Neuronal stem cell (in vitro differentiated cells): ENCODE data around the gene IGSF6.

Source experiments
- DNase-seq: peaks from one replicate; pipeline ENCODE4 v3.0.0-alpha.2; 2013; ENCODE audit warnings: low spot score
- H2AFZ ChIP-seq: one replicate; pipeline ENCODE4 v1.6.1; 2013; ENCODE audit warnings: mild to moderate bottlenecking, low read length, inconsistent platforms
- H2AK5ac ChIP-seq: 2 replicates; pipeline ENCODE4 v1.6.1; 2013; ENCODE audit warnings: low read depth, mild to moderate bottlenecking, inconsistent platforms, low read length, moderate library complexity, mixed read lengths
- H2BK120ac ChIP-seq: 2 replicates; pipeline ENCODE4 v1.6.1; 2013; ENCODE audit warnings: low read depth, mild to moderate bottlenecking, inconsistent platforms, low read length, moderate library complexity, mixed read lengths
- H2BK12ac ChIP-seq: one replicate; pipeline ENCODE4 v1.6.1; 2013; ENCODE audit warnings: low read length, inconsistent platforms
- H2BK15ac ChIP-seq: 2 replicates; pipeline ENCODE4 v1.6.1; 2013; ENCODE audit warnings: mild to moderate bottlenecking, low read length, inconsistent platforms, mixed read lengths
- H2BK5ac ChIP-seq: one replicate; pipeline ENCODE4 v1.6.1; 2013; ENCODE audit warnings: inconsistent platforms, mild to moderate bottlenecking, low read length, moderate library complexity
- H3K14ac ChIP-seq: one replicate; pipeline ENCODE4 v1.6.1; 2013; ENCODE audit warnings: low read length, inconsistent platforms
- H3K18ac ChIP-seq: 2 replicates; pipeline ENCODE4 v1.6.1; 2013; ENCODE audit warnings: low read length, inconsistent platforms
- H3K23ac ChIP-seq: 2 replicates; pipeline ENCODE4 v1.6.1; 2013; ENCODE audit warnings: low read depth, mild to moderate bottlenecking, mixed read lengths, low read length, inconsistent platforms; ENCODE audit not compliant: poor library complexity
- H3K27ac ChIP-seq: replicated peaks from 3 replicates; pipeline ENCODE4 v1.5.1; 2013; ENCODE audit warnings: low read length, inconsistent platforms
- H3K27me3 ChIP-seq, 3 experiments: 2 replicates each; pipeline ENCODE4 v1.6.1; 2013; ENCODE audit warnings: low read length in 3 of 3, mild to moderate bottlenecking in 2 of 3, inconsistent platforms in 1 of 3, low read depth in 1 of 3, mixed read lengths in 1 of 3, moderate library complexity in 1 of 3; ENCODE audit not compliant: control insufficient read depth in 3 of 3, insufficient read depth in 3 of 3
- H3K36me3 ChIP-seq, 2 donors: replicated peaks in 1 of 2; 2 replicates each; pipeline ENCODE4 v1.6.1; 2013; ENCODE audit warnings: low read length in 2 of 2; ENCODE audit not compliant: control insufficient read depth in 2 of 2, insufficient read depth in 2 of 2
- H3K4ac ChIP-seq: 2 replicates; pipeline ENCODE4 v1.6.1; 2013; ENCODE audit warnings: inconsistent platforms, mild to moderate bottlenecking, low read length, moderate library complexity
- H3K4me1 ChIP-seq, 2 donors: 1 replicate in 1 of 2; 2 replicates in 1 of 2; pipeline ENCODE4 v1.6.1; 2013; ENCODE audit warnings: low read length in 2 of 2, low read depth in 1 of 2; ENCODE audit not compliant: control insufficient read depth in 2 of 2, insufficient read depth in 1 of 2
- H3K4me2 ChIP-seq: one replicate; pipeline ENCODE4 v1.6.1; 2013; ENCODE audit warnings: mild to moderate bottlenecking, low read length, inconsistent platforms; ENCODE audit not compliant: insufficient read depth, poor library complexity, severe bottlenecking
- H3K4me3 ChIP-seq, 2 donors: 2 replicates each; pipeline ENCODE4 v1.5.1; 2013; ENCODE audit warnings: low read length in 2 of 2, mild to moderate bottlenecking in 2 of 2, inconsistent platforms in 1 of 2, moderate library complexity in 1 of 2
- H3K79me1 ChIP-seq: one replicate; pipeline ENCODE4 v1.6.1; 2013; ENCODE audit warnings: low read depth, mild to moderate bottlenecking, inconsistent platforms, low read length, moderate library complexity
- H3K9ac ChIP-seq: one replicate; pipeline ENCODE4 v1.6.1; 2013; ENCODE audit warnings: mild to moderate bottlenecking, low read depth, low read length, inconsistent platforms; ENCODE audit not compliant: poor library complexity
- H3K9me3 ChIP-seq, 2 donors: replicated peaks in 1 of 2; 2 replicates each; pipeline versions ENCODE3 to v1.6.1; 2013; ENCODE audit warnings: low read length in 2 of 2, mild to moderate bottlenecking in 2 of 2, inconsistent platforms in 1 of 2, low read depth in 1 of 2, mixed read lengths in 1 of 2, moderate library complexity in 1 of 2; ENCODE audit not compliant: control insufficient read depth in 2 of 2, insufficient read depth in 1 of 2
- H4K8ac ChIP-seq: one replicate; pipeline ENCODE4 v1.6.1; 2013; ENCODE audit warnings: low read depth, mild to moderate bottlenecking, inconsistent platforms, low read length, moderate library complexity
- H4K91ac ChIP-seq: one replicate; pipeline ENCODE4 v1.6.1; 2013; ENCODE audit warnings: low read length, low read depth, mild to moderate bottlenecking, inconsistent platforms; ENCODE audit not compliant: poor library complexity
- WGBS, 2 donors: extraction: QIAGEN DNeasy Blood & Tissue Kit; methylation state at CpG; one replicate each; pipeline ENCODE4 v1.1.7; 2013; ENCODE audit warnings: missing lambda C conversion rate in 2 of 2, mixed read lengths in 1 of 2; ENCODE audit not compliant: insufficient read length in 2 of 2, insufficient replicate concordance in 1 of 2; ENCODE audit errors: extremely low coverage in 2 of 2; 5-methylcytosine and 5-hydroxymethylcytosine counted together

The IGSF6 gene

GRCh38 chr16:21663889-21664647, 11.7 kb upstream of the IGSF6 start, which contains the start of gene OTOA:
OTOA (plus strand) TSS chr16:21663968; CDS start chr16:21678515, 14,547 bp downstream.
- H3K9ac ChIP-seq: no peak within 1 kb of the TSS
- H2BK120ac ChIP-seq: no peak within 1 kb of the TSS
- H2BK15ac ChIP-seq: peak within 1 kb of the TSS; percentile 61
- peak within 1 kb of the TSS; percentile 90 for H3K18ac ChIP-seq
- no peak within 1 kb of the TSS for H2BK5ac ChIP-seq
- no peaks in the 10 kb centered on the region for H3K79me1 ChIP-seq
- DNase-seq: no peak
- H3K4ac ChIP-seq: no peak within 1 kb of the TSS
- H2BK12ac ChIP-seq: no peak within 1 kb of the TSS
- H3K4me2 ChIP-seq: no peak within 1 kb of the TSS
- WGBS, 2 donors: no CpG with 5 or more reads among the region's 45 CpGs
- H3K4me3 ChIP-seq: no peak within 1 kb of the TSS
- no peak within 1 kb of the TSS for H2AFZ ChIP-seq
- no peaks in the 10 kb centered on the region for H3K9me3 ChIP-seq
- peaks cover 0 to 3% of the 10 kb centered on the region in 2 donors for H3K36me3 ChIP-seq
- no peak within 1 kb of the TSS for H2AK5ac ChIP-seq
- no peak within 1 kb of the TSS for H3K23ac ChIP-seq
- H4K8ac ChIP-seq: no peak within 1 kb of the TSS
- no peaks in the 10 kb centered on the region for H3K27me3 ChIP-seq
- no peak within 1 kb of the TSS for H3K14ac ChIP-seq
- H4K91ac ChIP-seq: no peak within 1 kb of the TSS
- H3K27ac ChIP-seq: no peak within 1 kb of the TSS
- H3K4me1 ChIP-seq: peaks cover 3 to 18% of the 10 kb centered on the region in 2 donors

DNA sequence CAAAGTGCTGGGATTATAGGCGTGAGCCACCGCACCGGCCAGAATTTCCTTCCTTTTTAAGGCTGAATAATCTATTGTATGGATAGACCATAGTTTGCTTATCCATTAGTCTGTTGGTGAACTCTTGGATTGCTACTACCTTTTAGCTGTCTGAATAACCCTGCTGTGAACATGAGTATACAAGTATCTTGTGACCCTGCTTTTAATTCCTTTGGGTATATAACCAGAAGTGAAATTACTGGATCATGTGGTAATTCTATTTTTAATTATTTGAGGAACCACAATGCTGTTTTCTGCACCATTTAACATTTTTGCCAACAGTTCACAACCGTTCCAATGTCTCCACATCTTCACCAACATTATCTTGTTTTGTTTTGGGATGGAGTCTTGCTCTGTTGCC, 6.7 kb upstream of the IGSF6 start:
- Histone ChIP-seq H2AK5ac (no peak overlapping the region), H3K9ac (no peak overlapping the region), H3K79me1 (no peaks in the 10 kb centered on the region), H3K14ac (no peak overlapping the region), H3K4me1 (peaks cover 0 to 2% of the 10 kb centered on the region in 2 donors), H3K4me2 (no peak overlapping the region), H3K23ac (no peak overlapping the region), H2BK120ac (no peak overlapping the region), H2BK5ac (no peak overlapping the region), H3K27me3 (no peaks in the 10 kb centered on the region), H3K27ac (no peak overlapping the region), H2BK15ac (no peak overlapping the region), H3K18ac (no peak overlapping the region), H4K91ac (no peak overlapping the region), H3K9me3 (no peaks in the 10 kb centered on the region), H2AFZ (no peak overlapping the region), H2BK12ac (no peak overlapping the region), H3K4me3 (no peak overlapping the region), H3K36me3 (peaks cover 3 to 36% of the 10 kb centered on the region in 2 donors), H3K4ac (no peak overlapping the region), H4K8ac (no peak overlapping the region)
- DNase-seq: no peak
- no CpG with 5 or more reads among the region's 4 CpGs for WGBS, 2 donors

- Histone ChIP-seq H2AFZ (no peak overlapping the region), H4K91ac (no peak overlapping the region), H3K14ac (no peak overlapping the region), H3K36me3 (peaks cover 6 to 49% of the 10 kb centered on the region in 2 donors), H2BK5ac (no peak overlapping the region), H3K4me2 (no peak overlapping the region), H2BK12ac (no peak overlapping the region), H3K79me1 (peaks cover 2% of the 10 kb centered on the region), H4K8ac (no peak overlapping the region), H3K4me3 (no peak overlapping the region), H2AK5ac (no peak overlapping the region), H3K9ac (no peak overlapping the region), H3K23ac (no peak overlapping the region), H3K9me3 (peaks cover 0 to 4% of the 10 kb centered on the region in 2 donors), H3K4ac (no peak overlapping the region), H3K27me3 (no peaks in the 10 kb centered on the region), H3K27ac (no peak overlapping the region), H3K4me1 (no peaks in the 10 kb centered on the region), H3K18ac (no peak overlapping the region), H2BK15ac (no peak overlapping the region), H2BK120ac (no peak overlapping the region)
- no CpG with 5 or more reads among the region's 4 CpGs for WGBS, 2 donors
- peak; percentile 55 for DNase-seq
These were observed 4.7 kb upstream of the IGSF6 start for GRCh38 chr16:21656795-21657768.

GRCh38 chr16:21654881-21655280, 2.5 kb upstream of the IGSF6 start:
- Histone ChIP-seq H3K18ac (no peak overlapping the region), H3K9me3 (peaks cover 0 to 4% of the 10 kb centered on the region in 2 donors), H2BK15ac (no peak overlapping the region), H3K4me2 (no peak overlapping the region), H2BK12ac (no peak overlapping the region), H2AFZ (no peak overlapping the region), H4K8ac (no peak overlapping the region), H3K9ac (no peak overlapping the region), H3K23ac (no peak overlapping the region), H3K4me1 (no peaks in the 10 kb centered on the region), H3K4ac (no peak overlapping the region), H4K91ac (no peak overlapping the region), H3K27me3 (no peaks in the 10 kb centered on the region), H3K36me3 (peaks cover 6 to 49% of the 10 kb centered on the region in 2 donors), H3K79me1 (peaks cover 2% of the 10 kb centered on the region), H3K4me3 (no peak overlapping the region), H3K14ac (no peak overlapping the region), H2AK5ac (no peak overlapping the region), H2BK120ac (no peak overlapping the region), H3K27ac (no peak overlapping the region), H2BK5ac (no peak overlapping the region)
- no CpG with 5 or more reads among the region's 2 CpGs for WGBS, 2 donors
- DNase-seq: no peak
